Measurements from ENCODE around the gene PPP2R5D. TPM values are rescaled to one million over a fixed set of nuclear protein-coding genes. Genes with fewer than 3 reads are reported as not detected.

The PPP2R5D gene
- polyA plus RNA-seq, 3 donors = 67.5 to 73.5 (median 70.1) TPM

- DNase-seq (ENCODE audit: low read depth in 3 of 3, low spot score in 2 of 3) = no peak
Observed at GRCh38 chr6:42963179-42963854, 21.1 kb upstream of the PPP2R5D start.

GRCh38 chr6:42963855-42964605, 20.3 kb upstream of the PPP2R5D start:
- DNase-seq (ENCODE audit: low read depth in 3 of 3, low spot score in 2 of 3) = no peak

GRCh38 chr6:42966571-42966970, 17.8 kb upstream of the PPP2R5D start:
- no peak for DNase-seq (ENCODE audit: low read depth in 3 of 3, low spot score in 2 of 3)

GRCh38 chr6:42967228-42967627, 17.1 kb upstream of the PPP2R5D start:
- DNase-seq (ENCODE audit: low read depth in 3 of 3, low spot score in 2 of 3) = no peak

GRCh38 chr6:42968126-42968701, 16.2 kb upstream of the PPP2R5D start:
- DNase-seq (ENCODE audit: low read depth in 3 of 3, low spot score in 2 of 3) = no peak

GRCh38 chr6:42968783-42969182, 15.6 kb upstream of the PPP2R5D start:
- DNase-seq (ENCODE audit: low read depth in 3 of 3, low spot score in 2 of 3) = no peak

- DNase-seq (ENCODE audit: low read depth in 3 of 3, low spot score in 2 of 3) = no peak
Observed at GRCh38 chr6:42969431-42969830, 14.9 kb upstream of the PPP2R5D start.

- DNase-seq (ENCODE audit: low read depth in 3 of 3, low spot score in 2 of 3) = no peak
Observed at GRCh38 chr6:42969934-42970333, 14.4 kb upstream of the PPP2R5D start.

- no peak for DNase-seq (ENCODE audit: low read depth in 3 of 3, low spot score in 2 of 3)
Observed at GRCh38 chr6:42970871-42971612, 13.3 kb upstream of the PPP2R5D start.

GRCh38 chr6:42971746-42972327, 12.5 kb upstream of the PPP2R5D start:
- no peak for DNase-seq (ENCODE audit: low read depth in 3 of 3, low spot score in 2 of 3)

- DNase-seq (ENCODE audit: low read depth in 3 of 3, low spot score in 2 of 3) = no peak
Observed at GRCh38 chr6:42973926-42974325, 10.4 kb upstream of the PPP2R5D start.

- DNase-seq (ENCODE audit: low read depth in 3 of 3, low spot score in 2 of 3) = no peak
Observed at GRCh38 chr6:42974919-42975505, 9.4 kb upstream of the PPP2R5D start.

GRCh38 chr6:42978487-42978838, 5.9 kb upstream of the PPP2R5D start:
- DNase-seq (ENCODE audit: low read depth in 3 of 3, low spot score in 2 of 3) = no peak

GRCh38 chr6:42978839-42979522, 5.4 kb upstream of the PPP2R5D start, which contains the start of gene PEX6:
Gene PEX6 (minus strand): TSS chr6:42979181. CDS start chr6:42979150, 31 bp downstream.
- peak in 1 of 3 donors; percentile 59 for DNase-seq (ENCODE audit: low read depth in 3 of 3, low spot score in 2 of 3)

GRCh38 chr6:42979523-42980177, 4.7 kb upstream of the PPP2R5D start:
- no peak for DNase-seq (ENCODE audit: low read depth in 3 of 3, low spot score in 2 of 3)

GRCh38 chr6:42981836-42982235, 2.5 kb upstream of the PPP2R5D start:
- DNase-seq (ENCODE audit: low read depth in 3 of 3, low spot score in 2 of 3) = no peak

GRCh38 chr6:42984924-42985475, 630 bp downstream of the PPP2R5D start:
- DNase-seq (ENCODE audit: low read depth in 3 of 3, low spot score in 2 of 3) = no peak

- no peak for DNase-seq (ENCODE audit: low read depth in 3 of 3, low spot score in 2 of 3)
Observed at GRCh38 chr6:42987533-42988451, 3.4 kb downstream of the PPP2R5D start.
